ENCODE data around the gene MROH9.
A peak's percentile ranks its signal among the peaks of the same experiment; 100 is the strongest.
"Not testable (repeated sequence)": the region's sequence is repeated elsewhere in the genome, so short reads cannot be mapped to it uniquely, and the experiment has no call there.

The MROH9 gene, protein sequence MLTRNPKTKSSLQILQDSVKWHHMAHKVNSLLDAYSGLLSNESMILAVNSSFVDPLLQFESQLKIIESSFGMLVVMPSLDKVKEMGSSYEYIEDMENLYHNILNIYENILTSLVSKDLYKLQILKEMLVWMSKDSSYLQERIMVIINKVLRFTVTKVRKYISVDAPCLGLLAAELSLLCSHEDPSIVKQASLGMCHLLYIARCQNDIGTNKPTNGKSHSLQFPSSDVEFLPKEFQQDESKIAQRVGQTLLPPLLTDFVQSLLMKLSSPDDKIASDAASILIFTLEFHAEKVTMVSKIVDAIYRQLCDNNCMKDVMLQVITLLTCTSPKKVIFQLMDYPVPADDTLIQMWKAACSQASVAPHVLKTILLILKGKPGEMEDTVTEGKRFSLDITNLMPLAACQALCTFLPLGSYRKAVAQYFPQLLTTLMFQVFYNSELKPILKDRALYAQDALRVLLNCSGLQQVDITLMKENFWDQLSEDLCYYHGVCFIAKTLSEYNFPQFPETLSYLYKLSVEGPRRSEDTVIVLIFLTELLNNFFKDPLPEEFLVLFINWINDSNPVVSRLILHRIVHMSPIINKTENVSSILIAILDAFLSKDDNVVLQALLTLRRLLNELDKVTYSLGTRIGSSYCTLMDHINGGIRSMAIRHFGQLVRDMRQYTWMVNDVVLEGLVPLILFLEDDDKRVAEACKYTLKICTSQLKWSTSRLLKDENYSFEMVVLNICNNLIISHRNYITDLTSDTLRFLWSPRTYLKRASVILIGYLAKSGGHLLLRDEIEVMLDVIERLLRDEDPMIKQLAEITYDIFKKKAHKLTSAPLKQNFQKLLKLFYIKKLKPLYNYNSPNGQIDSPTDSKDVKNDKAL

DNA sequence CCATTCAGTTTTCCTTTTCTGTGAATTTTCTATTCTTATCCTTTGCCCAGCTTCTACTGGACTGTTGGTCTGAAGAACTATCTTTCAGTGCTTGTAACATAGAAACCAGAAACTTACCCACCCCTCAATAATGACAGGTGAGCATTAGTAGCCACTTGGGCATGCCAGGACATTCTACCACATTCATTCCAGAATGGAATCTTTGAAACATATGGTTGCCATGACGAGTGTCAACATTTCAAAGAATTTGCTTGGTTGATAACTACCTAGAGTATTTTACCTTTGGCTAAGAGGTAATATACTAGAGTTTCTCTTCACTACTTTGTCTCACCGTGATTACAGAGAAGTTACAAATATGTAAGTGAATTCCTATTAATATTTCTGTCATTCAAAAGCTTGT, at the start of gene MROH9:
Gene MROH9, plus strand, starts transcription at position 304 of the 400 bp plus-strand sequence. CDS start 10,023 bp downstream, outside the sequence.
- no peak for FAIRE-seq

DNA sequence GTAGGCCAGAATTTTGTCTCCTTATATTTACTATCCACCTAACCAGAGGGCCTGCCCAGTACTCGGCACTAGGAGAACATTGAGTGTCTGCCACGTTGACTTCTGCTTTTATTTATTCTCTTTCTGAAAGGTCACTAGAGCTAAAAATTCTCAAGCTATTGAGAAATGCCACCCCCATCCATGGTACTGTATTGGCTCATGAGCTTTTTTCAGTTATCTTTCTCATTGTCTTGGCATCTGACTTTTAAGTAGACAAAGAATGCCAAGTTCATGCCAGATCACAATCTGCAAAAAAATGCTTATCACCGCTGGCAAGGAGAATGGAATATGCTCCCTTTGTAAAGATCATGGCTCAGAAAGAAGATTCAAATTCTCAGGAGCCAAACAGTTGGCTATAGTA, 49.8 kb upstream of the MROH9 start:
- FAIRE-seq, result no peak

DNA sequence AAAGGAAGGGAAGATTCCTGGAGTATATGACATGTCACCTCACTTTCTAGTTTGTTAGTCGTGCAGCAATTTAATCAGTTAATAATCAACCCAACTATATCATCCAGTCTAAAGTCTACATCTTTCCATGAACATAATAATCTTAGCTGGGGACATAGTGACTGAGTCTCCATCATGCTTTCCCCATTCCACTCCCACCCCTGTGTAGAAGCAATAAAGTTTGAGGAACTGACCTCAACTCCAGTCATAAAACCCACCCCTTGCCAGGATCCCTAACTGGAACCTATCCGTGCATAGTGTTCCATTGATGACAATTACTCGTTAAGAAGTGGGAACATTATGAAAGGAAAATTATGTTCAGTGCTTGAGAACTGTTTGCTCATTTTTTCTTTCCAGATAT, 48.9 kb upstream of the MROH9 start:
- peak; percentile 89 for FAIRE-seq

DNA sequence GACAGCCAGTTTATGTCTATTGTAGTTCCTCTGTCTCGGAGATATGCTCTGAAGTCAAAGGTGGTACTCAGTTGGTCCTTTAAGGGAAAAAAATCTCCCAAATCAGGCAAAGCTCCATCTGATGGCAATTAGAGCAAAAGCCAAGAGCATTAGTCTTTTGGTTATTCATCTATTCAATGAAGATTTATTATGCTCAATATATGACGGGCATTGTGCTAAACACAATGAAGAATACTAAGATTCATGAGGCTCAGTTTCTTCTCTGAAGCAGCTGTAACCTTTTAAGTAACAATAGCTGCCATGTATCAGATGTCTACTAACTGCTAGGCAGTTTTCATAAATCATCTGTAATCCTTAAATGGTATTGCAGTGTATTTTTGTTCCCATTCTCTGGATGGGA, 47.6 kb upstream of the MROH9 start:
- FAIRE-seq, result no peak

DNA sequence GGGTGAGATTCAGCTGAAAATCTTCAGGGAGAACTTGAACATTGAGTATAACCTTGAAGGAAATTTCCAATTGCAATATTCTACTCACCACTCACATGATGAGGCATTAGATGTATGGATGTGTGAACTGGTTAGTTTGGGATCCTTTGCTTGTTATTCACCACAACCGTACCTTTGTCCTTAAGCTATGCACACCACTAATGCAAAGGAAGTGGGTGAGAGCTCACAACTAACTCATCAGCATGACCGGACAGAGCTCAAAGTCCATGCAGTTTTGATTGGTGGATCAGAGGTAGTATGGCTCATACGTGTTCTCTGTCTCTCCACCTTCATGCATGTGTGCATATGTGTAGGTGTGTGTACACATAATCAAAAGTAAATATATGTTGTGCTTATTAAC, 43.5 kb upstream of the MROH9 start:
- no peak for FAIRE-seq

DNA sequence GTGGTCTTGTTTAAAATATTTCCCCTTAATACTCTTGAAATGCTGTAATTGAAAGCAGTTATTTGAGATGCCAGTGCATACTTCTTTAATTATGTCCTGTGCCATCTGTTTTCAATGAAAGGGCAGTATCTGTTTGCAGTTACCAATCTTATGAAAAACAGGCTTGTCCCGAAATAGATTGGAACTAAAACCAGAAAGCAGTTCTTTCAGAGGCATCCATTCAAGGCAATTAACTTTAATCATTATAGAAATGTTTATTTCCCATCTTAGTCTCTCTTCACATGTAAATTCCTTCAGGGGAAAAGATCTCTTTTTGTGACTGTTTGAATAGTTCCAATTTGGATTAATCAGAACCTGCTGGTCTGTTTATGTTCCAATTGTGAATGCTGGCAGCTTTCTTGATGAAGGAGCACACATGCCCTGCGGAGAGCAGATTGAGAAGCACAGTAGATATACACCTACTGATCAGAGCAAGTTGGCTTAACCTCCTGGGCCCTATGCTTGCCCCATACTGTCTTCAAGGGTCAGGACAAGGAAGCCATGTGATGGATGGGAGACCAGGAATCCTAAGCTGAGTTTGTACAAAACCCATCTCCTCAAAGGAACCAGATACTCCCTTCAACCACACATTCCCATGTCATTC, 41.6 kb upstream of the MROH9 start:
- FAIRE-seq, result no peak

DNA sequence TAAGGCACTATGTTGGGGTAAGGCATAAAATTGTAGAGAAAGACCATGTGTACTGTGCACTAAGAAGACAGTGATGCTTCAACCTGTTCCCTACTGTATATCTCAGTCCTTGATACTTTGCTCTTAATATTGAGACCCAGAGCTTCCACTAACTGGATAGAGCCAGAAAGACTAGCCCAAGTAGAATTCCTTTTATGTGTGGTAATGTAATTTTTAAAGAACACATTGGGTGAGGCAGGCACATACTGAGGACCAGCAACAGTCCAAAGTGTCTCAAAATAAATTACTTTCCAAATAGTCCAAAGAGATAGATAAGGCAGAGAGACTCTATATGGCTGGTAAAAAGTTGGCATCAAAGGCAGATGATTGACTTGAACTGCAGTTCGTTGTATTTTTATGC, 31.4 kb upstream of the MROH9 start:
- FAIRE-seq, result no peak

DNA sequence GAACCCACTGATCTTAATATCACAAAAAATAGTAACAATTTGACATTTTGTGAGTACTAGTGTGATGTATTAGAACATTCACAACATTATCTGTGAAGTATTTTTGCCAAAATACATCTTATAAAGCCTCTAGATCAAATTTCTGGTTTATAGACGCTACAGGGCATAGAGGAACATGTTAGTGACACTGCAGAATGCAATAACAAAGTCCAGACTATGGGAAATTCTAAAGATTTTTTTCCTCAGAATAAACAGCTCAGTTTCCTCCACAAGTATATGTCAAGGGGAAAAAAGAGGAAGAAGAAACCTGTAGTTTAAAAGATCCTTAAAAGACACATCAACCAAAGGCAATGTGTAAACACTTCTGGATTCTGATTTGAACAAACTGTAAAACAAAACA, 26.4 kb upstream of the MROH9 start:
- FAIRE-seq, result no peak

DNA sequence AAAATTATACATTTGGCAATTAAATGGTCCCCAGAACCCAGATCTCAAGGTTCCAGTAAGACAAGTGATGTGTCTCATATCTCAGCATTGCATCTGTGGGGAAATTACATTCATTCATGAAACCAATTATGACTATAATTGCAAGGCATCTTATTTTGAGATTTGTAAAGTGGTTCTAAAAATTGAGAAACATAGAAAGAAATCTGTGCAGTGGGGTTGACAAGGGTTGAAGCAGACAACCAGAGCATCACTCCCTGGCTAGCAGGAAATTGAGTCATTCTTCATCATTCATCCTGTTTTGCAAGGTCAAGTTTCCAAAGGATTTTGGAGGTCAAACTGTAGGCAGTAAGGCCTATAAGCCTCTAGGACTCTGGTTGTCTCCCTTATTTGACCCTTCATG, 25.1 kb upstream of the MROH9 start:
- FAIRE-seq, result no peak

DNA sequence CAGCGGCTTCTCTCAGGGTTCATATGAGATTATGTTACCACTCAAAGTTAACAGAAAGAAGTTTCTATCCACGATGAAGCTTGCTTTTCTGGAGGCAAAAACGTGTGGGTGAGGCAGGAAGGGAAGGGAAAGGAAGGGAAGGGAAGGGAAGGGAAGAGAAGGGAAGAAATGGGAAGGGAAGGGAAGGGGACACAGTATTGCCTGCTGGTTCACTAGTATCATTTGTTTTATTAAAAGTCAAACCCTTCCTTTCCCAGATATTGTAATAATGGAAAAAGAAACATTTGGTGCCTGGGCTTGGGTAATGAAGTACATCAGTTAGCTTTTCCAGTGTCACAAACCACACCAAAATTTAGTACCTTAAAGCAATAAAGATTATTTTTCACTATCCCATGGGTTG, 18.0 kb upstream of the MROH9 start:
- FAIRE-seq, result no peak

DNA sequence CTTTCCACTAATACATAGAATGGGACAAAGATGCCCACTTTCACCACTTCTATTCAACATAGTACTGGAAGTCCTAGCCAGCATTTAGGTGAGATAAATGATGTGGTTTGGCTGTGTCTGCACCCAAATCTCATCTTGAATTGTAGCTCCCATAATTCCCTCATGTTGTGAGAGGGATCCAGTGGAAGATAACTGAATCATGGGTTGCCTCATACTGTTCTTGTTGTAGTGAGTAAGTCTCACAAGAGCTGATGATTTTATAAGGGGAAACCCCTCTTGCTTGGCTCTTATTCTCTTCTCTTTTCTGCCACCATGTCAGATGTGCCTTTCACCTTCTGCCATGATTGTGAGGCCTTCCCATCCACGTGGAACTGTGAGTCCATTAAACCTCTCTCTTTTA, 10.7 kb upstream of the MROH9 start:
- not testable (repeated sequence) for FAIRE-seq

DNA sequence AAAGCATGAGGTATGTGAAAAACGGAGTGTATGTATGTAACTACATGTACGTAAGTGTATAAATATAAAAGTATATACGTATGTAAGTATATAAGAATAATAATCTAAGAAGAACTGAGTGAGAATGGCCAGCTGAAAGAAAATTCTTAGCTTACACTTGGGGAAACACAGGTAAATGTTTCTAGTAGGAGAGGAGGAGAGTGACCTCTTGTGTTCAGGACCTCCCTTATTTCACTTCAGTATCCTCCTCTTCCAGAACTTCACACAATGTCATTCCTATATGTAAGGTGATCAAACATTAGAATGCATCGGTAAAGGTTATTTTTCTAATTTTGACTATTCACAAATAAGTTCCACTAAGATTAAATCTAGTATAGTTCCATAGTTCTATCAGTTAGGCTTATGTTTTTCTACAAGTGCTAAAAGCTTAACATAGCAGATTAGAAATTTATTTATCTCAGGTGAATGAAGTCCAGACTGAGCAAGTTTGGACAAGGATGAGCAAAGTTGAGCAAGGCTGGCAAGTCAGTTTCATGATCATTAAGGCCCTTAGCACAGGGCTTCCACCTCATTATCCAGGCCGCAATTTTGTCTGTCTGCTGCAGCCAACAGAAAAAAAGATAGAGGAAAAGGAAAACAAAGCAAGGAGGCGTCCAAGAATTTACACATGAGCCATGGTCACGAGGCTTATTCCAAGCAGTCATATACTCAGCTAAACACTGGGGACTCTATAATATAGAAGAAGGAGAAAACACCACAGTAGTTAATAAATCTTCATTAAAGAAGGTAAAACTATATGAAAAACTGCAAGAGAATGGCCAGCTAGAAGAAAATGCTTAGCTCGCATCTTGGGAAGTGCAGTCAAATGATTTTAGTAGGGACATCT, 7.1 kb upstream of the MROH9 start:
- FAIRE-seq, result no peak

DNA sequence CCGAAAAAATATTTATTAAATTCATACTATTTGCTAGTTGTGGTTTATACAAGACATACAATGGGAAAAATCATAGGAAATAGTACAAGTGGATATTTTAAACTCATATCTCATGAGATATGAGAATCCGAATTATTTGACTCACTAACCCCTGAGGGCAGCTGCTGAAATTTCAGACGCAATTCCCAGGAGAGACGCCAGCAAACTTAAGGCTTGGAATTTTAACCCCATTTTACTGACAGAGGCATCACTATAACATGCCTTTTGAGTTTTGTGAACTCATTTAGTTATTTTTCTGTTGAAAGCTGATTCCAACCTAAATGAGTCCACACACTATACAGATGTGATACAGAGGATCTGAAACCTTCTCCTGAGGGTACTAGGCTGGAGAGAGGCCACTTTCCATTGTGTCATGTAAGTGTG, 5.9 kb upstream of the MROH9 start:
- no peak for FAIRE-seq

DNA sequence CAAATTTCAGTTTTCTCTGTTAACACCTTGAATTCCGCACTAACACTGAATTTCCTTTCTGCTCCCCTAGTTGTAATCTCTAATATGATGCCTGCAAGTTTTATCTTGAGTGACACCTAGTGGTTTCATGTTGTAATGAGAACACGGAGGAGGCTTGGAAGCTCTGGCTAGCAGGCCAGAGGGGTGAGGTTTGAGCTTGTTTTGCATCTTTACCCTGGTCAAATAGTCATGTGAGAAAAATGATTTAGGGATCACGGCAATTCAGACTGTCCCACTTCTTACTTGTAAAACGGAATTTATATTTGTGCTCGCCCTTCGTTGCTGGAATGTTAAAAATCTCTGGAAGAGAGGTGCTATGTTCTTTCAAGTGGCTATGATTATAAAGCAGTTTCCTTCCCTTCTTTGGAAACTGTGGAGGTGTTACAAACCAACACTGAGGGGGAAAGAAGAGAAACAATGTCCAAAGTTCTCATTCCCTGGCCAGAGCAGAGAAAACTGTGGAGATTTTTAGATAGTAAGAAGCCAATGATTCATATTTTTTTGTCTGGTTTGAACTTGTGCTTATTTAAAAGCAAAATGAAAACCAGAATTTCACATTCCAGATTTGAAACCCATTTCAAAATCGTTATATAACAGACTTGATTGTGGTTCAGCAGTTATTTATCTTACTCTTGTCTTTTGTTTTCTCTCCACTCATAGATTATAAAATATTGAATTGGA, 5.3 kb upstream of the MROH9 start:
- FAIRE-seq, result no peak

DNA sequence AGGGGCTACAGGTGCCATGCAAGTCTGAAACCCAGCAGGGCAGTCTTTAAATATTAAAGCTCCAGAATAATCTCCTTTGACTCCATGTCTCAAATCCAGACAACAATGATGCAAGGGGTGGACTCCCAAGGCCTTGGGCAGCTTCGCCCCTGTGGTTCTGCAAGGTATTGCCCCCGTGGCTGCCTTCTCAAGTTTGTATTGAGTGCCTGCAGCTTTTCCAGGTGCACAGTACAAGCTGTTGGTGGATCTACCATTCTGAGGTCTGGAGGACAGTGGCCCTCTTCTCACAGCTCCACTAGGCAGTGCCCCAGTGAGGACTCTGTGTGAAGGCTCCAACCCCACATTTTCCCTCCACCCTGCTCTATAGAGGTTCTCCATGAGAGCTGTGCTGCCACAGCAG, 3.7 kb upstream of the MROH9 start:
- no peak for FAIRE-seq

DNA sequence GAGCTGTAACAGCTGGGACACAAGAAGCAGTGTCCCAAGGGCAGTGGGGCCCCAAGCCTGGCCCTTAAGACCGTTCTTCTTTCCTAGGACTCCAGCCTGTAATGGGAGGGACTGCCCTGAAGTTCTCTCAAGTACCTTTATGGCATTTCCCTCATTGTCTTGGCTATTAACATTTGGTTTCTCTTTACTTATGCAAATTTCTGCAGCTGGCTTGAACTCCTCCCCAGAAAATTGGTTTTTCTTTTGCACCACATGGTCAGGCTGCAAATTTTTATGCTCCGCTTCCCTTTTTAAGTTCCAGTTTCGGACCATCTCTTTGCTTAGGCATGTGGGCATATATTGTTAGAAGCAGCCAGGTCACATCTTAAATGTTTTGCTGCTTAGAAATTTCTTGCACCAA, 3.1 kb upstream of the MROH9 start:
- FAIRE-seq, result no peak

DNA sequence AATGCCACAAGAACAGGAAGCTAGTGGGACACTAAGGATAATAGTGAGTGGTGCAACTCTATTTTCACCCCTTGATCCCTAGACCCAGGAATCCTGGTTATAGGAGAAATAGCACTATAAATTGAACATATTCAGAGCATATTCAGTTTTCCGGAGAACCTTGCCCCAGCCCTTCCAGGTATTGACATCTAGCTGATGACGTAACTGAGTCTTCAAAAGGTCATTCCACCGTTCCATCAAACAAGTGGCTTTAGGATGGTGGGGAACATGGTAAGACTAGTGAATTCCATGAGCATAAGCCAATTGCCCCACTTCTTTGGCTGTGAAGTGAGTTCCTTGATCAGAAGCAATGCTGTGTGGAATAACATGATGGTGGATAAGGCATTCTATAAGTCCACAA, 2.9 kb downstream of the MROH9 start:
- FAIRE-seq, result no peak

DNA sequence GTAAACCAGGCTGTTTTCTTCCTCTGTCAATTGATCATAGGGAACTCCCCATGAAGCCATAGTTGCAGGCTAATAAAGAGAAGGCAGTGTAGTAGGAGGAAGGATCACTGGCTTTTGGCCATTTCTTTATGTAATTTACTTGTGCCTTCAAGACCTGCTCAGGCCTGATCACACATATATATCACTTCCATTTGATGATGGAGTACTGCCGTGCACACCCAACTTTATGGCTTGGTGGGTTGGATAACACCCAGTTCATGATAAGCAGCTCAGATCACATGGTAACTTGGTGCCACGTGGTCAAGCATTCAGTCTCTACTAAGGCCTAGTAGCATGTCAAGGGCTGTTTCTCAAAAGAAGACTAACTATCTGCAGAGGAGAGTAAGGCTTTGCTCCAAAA, 4.1 kb downstream of the MROH9 start:
- no peak for FAIRE-seq

DNA sequence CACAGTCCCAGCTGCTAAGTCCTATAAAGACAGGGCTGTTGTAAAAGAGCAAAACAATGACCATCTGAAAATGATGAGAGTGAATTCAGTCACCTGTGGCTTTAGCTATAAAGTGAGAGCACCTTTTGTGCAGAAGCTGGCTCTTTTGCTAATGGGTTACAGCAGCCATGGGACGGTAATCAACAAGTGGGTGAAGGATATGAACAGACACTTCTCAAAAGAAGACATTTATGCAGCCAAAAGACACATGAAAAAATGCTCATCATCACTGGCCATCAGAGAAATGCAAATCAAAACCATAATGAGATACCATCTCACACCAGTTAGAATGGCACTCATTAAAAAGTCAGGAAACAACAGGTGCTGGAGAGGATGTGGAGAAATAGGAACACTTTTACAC, 16.4 kb downstream of the MROH9 start:
- not testable (repeated sequence) for FAIRE-seq

DNA sequence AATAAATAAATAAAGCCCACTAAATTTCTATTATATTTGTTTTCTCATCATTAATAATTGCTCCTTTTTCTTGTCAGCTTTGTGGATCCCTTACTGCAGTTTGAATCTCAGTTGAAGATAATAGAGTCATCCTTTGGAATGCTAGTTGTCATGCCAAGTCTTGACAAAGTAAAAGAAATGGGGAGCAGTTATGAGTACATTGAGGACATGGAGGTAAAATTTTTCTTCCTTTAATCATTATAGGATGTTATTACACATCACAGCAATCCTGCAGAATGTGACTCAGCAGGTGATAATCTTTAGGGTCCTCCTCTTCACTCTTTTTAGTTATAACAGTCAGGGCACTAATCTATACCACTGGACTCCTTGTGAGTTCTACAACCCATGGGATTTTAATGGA, 24.1 kb downstream of the MROH9 start:
- FAIRE-seq, result no peak

DNA sequence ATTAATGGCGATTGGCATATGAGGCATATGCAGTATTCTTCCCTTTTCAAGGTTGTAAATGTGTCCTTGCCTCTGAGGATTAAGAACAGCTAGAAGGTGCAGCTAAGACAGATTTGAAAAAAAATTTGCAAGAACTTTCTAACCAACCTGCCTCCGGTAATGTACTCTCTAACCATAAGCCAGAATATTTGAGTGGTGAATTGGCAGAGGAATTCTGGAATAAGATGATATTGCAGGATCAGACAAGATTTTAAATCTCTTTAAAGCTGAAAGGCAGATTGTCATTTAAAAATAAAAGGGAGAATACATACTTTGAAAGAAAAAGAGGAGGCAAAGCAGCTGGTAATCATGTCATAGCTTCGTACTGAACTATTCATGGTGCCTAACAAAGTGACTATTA, 29.2 kb downstream of the MROH9 start:
- no peak for FAIRE-seq
